GM21528 (cell line): ENCODE results near the gene ZBTB6.
"Not testable (repeated sequence)": the region's sequence is repeated elsewhere in the genome, so short reads cannot be mapped to it uniquely, and the experiment has no call there.

Source experiments
- ATAC-seq: cut with Tn5 transposase; IDR thresholded peaks from one replicate; pipeline ENCODE4 v1.9.1; 2021; ENCODE audit warnings: mild to moderate bottlenecking, moderate library complexity; ENCODE audit not compliant: unreplicated experiment, low FRiP score

Gene ZBTB6

DNA sequence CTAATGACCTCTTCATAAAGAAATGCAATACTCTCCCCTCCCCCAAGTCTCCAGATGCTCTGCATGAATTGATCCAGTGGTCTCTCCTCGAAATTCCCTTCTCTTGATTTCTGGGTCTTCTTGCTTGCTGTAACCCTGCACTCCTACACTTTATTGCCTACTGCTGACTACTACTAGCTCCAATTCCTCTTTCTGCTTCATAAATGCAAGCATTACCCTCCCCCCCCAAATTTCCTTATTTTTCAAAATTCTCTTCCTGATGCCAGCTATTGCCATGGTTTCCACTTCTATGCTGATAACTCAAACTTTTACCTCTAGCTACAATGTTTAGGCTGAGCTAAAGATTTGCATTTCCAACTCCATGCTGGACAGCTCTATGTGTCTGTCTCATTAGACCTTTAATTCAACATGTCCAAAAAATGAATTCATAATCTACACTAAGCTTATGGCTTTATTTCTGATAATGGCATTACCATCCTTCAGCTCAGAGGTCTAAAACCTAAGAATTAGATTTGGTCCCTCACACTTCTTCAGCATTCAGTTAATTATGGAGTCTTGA lies 16.8 kb upstream of the ZBTB6 start:
- no peak for ATAC-seq

DNA sequence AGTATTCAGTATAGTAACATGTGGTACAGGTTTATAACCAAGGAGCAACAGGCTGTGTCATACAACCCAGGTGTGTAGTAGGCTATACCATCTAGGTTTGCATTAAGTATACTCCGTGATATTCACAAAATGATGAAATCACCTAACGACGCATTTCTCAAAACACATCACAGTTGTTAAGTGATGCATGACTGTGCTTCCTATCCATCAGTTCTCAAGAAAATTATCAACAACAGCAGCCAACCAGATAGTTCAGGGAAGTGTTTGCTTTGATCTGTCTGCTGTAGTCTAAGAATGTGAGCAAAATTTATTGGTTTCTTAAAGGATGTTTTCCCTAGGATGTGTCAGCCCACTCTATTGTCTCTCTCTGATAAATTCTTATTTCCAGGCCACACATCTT lies 10.8 kb upstream of the ZBTB6 start:
- ATAC-seq: no peak

DNA sequence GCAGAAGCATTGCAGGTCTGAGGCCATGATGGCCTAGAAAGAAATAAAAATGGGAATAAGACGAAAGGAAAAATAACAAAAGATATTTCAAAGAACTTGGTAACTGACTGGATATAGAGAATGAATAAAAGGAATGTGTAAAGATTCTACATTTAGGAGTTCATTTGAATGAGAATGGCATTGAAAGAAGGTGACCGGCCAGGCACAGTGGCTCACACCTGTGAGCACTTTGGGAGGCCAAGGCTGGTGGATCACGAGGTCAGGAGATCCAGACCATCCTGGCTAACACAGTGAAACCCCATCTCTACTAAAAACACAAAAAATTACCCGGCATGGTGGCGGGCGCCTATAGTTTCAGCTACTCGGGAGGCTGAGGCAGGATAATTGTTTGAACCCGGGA lies 9.6 kb upstream of the ZBTB6 start:
- no peak for ATAC-seq

DNA sequence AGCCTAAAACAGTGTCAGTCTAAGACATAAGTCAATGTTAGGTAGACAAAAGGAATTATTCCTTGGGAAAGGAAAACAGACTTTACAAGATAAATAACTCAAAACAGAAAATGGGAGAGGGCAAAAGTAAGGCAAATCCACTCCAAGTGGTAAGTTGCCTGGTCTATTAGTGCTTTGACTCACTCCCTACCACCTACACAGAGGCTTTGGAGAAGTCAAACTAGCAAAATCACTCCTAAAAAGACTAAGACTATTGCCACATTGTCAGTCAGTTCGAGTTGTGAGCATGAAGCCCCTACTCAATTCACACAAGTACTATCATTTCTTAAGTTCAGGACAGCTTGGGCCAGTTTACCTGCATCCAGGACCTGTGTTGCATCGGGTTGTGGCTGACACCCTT lies 5.2 kb upstream of the ZBTB6 start:
- ATAC-seq: no peak

DNA sequence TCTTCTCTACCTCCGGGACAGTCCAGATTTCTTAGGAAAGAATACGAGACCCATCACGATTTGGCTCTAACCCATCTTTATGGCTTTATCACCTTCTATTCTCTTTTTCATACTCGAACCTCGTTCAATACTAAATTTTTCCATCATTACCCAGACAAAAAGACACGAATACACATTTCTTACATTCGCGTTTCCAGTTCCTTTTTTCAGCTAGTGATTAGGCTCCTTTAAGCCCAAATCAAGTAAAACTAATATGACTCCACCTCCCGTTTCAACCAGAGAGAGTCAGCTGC lies 506 bp downstream of the ZBTB6 start:
- no peak for ATAC-seq

DNA sequence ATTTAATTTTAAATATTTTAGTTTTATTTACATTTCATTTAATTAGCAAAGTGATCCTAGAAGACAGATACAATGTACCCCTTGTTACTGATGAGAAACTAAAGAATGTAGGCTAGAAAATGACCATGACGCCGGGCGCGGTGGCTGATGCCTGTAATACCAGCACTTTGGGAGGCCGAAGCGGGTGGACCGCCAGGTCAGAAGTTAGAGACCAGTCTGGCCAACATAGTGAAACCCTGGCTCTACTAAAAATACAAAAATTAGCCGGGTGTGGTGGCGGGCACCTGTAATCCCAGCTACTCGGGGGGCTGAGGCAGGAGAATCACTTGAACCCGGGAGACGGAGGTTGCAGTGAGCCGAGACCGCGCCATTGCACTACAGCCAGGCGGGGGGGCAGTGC lies 7.0 kb downstream of the ZBTB6 start:
- not testable (repeated sequence) for ATAC-seq

DNA sequence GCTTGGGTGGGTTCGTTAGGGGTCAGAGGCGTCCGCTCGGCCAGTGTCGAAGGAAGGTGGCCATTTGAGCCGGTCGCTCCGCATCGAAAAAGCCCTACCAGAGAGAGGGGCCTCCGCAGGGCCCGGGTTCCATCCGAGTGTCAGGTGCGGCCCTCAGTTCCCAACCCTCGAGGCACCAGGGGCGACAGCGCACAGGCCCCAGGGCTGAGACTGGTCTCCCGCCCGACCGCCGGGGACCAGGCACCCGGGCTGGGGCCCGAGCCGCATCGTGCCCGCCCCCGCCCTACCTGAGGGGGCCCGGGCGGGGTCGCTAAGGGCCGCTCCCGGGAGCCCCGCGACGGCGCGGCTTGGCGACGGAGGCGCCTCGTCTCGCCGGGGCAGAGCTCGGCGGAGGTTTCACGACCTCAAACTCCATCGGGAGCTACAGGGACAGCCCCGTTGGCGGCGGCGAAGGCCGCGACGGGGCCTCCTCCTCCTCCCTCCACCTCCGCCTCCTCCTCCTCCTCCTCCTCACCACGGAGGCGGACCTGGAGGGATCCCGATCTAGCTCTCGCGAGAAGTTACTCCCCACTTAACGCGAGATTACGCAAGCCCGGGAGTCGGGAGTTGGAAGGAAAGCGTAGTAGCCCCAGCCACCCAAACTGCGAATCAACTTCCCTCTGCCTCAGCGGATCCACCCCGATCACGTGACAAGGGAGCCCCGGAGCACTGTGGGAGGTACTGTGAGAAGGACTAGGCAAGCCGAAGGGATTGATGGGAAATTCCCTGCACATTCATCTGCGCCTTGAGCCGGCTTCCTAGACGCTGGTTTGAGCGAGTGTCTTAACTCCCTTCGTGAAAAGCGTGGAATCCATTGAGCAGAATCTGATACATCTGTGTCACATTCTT lies 8.1 kb downstream of the ZBTB6 start, which contains the start of gene RC3H2:
TSS of gene RC3H2 (minus strand) at position 537 of the 888 bp plus-strand sequence. CDS start 7,850 bp downstream, outside the sequence.
- peak; percentile 89 for ATAC-seq

DNA sequence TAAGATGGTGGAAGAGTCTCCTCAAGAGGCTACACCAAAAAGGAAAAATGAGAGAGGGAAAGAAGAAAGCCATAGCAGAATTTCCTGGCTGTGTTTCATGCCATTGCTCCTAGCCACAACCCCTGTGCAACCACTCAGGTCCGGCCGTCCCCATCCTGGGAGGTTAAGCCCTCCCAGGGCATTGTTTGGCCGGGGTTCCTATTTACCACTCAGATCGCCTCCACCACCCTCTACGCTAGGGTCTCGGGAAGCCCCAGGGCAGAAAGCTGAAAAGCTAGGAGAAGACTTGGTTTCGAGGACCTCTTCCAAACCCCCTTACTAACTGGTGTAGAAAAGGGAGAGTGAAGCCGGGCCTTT lies 8.7 kb downstream of the ZBTB6 start:
- ATAC-seq: peak; percentile 39

DNA sequence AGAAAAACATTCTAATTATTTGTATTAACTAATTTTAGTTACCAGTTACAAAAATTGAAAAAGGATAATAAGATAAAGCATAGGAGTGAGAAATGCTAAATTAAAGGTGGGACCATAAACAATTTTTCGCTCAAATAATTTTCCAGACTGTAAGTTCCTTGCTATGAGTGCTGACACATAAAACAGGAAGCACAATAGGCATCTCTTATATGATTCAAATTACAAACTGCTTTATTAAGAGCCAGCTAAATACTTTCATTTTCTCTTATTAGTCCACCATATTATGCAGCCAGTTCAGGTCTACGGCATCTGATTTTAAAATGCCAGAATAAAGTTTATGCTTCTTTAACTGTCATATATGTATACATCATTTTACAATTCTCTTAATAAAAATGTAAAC lies 12.3 kb downstream of the ZBTB6 start:
- ATAC-seq: no peak

DNA sequence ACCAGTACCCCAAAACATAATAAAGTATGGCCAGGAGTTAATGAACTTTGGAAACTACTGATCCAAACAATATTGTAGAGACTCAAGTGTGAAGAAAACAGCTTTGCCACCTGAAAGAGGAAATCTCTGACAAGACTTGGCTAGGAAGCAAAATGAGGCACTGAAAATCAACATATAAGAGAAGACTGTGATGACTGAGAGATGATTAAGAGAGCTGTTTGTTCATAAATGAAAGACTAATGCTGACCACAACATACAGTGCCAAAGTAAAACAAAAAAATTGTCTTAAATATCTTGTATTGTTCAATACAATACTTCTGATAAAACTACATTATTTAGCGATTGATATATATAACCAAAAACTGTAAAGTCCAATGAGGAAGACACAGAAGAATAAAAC lies 15.2 kb downstream of the ZBTB6 start:
- ATAC-seq: no peak

DNA sequence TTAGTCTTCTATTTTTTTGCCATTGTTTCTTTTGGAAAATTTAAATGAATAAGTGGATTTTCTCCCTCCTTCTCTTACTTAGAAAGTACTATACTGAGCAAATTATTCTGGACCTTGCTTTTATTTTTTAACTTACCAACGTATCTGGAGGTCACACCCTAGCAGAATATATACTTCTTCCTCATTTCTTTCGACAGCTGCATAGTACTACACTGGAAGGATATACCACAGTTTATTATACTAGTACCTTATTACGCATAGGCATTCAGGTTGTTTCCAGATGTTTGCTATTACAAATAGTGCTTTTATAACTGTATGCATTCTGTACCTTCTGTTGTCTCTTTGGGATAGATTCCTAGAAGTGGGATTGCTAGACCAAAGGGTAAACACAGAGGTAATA lies 24.6 kb downstream of the ZBTB6 start:
- ATAC-seq: no peak

DNA sequence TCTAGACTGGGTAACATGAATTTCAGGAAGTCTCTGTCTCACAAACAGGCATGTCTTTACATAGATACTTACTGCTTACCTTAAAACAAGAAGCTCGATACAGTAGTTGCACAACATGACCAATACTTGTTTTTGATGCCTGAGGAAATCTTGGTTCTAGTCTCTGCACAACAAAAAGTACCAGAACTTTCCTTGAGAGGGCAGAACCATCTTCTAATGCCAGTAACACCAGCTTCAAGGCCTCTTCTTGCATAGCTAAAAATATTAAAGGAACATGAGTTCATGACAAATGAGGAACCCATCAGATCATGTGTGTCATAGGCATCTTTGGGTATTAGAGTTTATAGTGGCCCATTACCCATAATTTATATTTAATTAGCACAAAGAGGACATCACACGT lies 30.0 kb downstream of the ZBTB6 start:
- no peak for ATAC-seq

DNA sequence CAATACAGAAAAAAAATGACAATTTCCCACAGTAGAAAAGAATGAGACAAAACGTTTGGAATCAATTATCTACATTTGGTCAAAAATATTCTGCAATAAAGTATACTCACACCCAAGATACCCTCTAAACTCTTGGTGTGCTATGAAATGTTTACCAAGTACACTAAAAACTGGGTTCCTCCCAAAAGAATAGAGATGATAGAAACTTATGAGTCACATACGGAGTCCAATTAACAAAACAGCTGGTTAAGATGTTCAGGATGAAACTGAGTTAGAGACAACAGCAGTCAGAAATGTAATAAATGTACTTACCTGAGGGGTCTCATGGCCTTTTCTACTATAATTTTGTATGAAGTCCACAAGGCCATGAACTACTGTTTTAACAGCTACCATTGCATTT lies 33.7 kb downstream of the ZBTB6 start:
- no peak for ATAC-seq

DNA sequence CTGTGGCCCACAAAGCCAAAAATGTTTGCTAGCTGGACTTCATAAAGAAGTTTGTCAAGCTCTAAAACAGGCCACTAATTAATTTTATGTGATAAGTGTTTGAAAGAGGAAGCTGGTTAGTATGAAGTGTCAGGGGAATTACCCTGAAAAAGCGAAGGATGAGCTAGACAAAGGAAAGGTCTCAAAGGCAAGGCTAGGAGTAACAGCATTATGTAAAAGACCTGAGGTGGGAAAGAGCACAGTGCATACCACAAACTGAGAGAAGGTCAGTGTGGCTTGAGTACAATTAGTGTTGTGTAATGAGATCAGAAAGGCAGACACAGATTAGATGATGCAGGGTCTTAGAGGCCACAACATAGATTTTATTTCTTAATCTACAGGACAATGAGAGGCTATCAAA lies 37.6 kb downstream of the ZBTB6 start:
- ATAC-seq: no peak

DNA sequence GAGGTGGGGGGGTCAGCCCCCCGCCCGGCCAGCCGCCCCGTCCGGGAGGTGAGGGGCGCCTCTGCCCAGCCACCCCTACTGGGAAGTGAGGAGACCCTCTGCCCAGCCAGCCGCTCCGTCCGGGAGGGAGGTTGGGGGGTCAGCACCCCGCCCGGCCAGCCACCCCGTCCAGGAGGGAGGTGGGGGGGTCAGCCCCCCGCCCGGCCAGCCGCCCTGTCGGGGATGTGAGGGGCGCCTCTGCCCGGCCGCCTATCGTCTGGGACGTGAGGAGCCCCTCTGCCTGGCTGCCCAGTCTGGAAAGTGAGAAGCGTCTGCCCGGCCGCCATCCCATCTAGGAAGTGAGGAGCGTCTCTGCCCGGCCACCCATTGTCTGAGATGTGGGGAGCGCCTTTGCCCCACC lies 45.8 kb downstream of the ZBTB6 start:
- ATAC-seq: not testable (repeated sequence)

DNA sequence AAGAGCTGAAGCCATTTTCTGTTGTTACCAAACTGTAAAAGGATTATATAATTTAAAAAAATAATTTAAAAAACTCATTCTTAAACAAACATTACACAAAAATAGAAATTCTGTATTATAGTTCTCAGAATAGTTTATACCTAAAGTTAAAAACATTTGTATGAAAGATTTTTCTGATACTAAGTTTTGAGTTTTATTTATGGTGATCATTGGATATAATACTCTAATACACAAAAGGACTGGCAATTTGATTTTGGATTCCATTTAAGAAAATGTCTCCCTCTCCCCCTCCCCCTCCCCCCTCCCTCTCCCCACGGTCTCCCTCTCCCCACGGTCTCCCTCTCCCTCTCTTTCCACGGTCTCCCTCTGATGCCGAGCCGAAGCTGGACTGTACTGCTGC lies 47.0 kb downstream of the ZBTB6 start:
- no peak for ATAC-seq

DNA sequence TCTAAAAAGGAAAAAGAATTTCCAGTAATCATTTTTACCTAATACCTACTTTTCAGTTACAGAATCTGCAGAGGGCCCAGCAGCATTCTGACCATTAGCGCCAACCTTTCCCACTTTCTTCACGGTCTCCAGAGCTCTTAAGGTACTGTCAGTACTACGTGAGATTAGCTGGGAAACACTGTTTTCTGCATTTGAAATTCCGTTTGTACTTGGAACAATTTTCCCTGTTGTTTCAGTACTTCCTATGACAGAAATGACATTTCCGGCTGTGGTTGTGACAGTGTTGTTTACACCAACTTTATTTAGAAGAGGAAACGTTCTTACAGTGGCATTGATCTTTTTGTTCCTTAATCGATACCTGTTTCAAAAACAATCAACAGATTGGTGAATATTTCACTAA lies 47.8 kb downstream of the ZBTB6 start:
- ATAC-seq: no peak

DNA sequence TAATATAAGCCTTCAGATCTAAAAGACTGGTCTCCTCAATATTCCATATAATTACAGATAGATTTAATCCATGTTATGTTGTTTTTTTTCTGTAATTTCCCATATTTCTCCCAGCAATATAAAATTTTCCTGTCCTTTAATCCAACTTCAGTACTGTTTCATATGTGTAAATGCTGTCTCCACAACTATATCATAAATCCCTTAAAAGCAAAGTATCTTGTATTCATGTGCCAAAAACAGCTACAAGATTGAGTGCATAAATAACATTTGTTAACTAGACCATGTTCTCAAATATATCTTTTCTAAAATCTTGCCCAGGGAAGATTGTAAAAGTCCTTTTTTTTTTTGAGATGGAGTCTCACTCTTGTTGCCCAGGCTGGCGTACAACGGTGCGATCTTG lies 49.7 kb downstream of the ZBTB6 start:
- ATAC-seq: no peak

DNA sequence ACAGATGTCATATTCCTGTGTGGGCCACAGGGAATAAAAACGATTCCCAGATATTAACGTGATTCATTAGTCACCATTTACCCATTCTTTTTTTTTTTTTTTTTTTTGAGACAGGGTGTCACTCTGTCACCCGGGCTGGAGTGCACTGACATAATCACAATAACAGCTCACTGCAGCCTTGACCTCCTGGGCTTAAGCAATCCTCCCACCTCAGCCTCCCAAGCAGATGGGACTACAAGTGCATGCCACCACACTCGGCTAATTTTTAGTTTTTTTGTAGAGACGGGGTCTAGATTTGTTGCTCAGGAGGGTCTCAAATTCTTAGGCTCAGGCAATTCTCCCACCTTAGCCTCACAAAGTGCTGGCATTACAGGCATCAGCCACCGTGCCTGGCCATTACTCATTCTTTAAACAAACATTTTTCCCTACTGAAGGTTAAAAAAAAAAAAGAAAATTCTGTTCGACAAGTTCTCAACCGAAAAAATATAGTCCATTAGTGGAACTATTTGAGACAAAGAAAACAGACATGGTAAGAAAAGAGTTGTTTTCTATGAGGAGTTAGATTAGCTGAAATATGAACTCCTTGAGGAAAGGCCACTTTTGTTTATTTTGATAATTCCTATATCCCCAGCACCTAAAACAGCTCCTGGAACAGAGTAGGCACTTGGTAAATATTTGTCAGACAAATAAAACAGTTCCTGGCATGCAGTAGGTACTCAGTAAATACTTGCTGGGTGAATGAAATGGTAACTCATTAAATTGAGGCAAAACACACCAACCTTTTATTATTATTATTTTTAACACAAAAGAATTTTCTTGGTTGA lies 52.6 kb downstream of the ZBTB6 start:
- no peak for ATAC-seq
